SH-SY5Y (cell line): ENCODE data around the gene RNH1.

Experiments used
- GATA2 ChIP-seq: IDR thresholded peaks from 2 replicates; pipeline ENCODE4 v1.6.1; 2011; ENCODE audit warnings: mild to moderate bottlenecking, low read depth, low read length
- GATA3 ChIP-seq: IDR thresholded peaks from 2 replicates; pipeline ENCODE4 v1.6.1; 2011; ENCODE audit warnings: low read depth, mild to moderate bottlenecking, low read length, moderate library complexity

DNA sequence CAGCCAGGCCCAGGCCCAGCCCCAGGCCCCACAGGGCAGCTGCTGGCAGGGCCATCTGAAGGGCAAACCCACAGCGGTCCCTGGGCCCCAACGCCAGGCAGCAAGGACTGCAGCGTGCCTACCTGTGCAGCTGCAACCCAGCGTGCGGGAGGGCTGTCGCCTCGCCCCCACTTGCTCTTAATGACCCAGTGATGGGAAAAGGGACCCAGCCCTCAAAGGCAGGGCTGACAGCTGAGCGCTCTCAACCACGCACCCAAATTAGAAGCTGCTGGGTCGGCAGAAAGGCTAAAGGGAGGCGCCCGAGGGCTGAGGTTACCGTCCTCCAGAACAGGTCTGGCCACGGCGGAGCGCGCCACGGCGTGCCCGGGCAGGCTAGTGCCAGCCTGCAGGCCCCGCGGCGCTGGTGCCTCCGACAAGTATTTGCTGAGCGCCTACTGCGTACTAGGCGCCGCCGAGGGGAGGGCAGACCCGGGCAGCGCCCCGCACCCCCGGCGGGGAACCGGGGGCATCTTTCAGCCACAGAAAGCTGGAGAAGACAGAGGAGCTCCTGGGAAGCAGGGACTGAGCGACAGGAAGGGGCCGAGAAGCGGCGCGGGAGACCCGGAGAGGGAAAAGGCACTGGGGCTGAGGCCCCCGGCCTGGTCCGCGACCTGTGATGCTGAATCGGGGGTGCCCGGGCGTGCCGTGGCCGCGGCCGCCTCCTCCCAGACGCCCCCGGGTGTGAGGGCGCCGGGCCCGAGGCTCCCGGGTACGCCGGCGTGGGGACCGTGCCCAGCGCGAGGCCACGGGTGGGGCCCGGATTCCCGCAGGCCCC, 27.6 kb upstream of the RNH1 start:
- TF ChIP-seq GATA2 (no peak), GATA3 (no peak)
